ENCODE measurements around the gene AGBL4. TPM values are rescaled to one million over a fixed set of nuclear protein-coding genes. Genes with fewer than 3 reads are reported as not detected.

AGBL4 gene
- total RNA-seq, 4 donors from 2014 or later, result not detected

DNA sequence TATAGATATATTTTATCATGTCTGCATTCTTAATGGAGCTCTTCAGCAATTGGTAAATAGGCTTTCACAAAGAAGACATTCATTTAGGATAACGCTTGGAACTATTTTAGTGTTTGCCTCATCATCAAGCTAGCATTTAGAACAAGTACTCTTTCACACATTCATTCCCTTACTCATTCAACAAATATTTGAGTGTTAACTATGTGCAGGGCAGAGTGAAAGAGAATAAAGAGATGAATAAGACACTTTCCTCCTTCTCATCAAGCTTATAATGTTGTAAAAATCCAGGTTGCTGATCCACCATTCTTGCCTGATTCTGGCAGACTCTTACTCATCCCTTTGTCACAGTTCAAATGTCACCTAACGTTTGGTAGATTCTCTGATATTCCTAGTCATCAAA lies 860.7 kb downstream of the AGBL4 start:
- Histone ChIP-seq H3K36me3 (no peaks in the 10 kb centered on the region), H3K4me3 (no peak overlapping the region), H3K9me3 (no peaks in the 10 kb centered on the region), H3K27ac (no peak overlapping the region), H3K4me1 (no peaks in the 10 kb centered on the region), H3K27me3 (no peaks in the 10 kb centered on the region)
- ATAC-seq (no peak), DNase-seq (no peak)
- no peak for TF ChIP-seq POLR2A (IDR thresholded peaks at IDR 0.05)
- TF ChIP-seq, protein P1, sequence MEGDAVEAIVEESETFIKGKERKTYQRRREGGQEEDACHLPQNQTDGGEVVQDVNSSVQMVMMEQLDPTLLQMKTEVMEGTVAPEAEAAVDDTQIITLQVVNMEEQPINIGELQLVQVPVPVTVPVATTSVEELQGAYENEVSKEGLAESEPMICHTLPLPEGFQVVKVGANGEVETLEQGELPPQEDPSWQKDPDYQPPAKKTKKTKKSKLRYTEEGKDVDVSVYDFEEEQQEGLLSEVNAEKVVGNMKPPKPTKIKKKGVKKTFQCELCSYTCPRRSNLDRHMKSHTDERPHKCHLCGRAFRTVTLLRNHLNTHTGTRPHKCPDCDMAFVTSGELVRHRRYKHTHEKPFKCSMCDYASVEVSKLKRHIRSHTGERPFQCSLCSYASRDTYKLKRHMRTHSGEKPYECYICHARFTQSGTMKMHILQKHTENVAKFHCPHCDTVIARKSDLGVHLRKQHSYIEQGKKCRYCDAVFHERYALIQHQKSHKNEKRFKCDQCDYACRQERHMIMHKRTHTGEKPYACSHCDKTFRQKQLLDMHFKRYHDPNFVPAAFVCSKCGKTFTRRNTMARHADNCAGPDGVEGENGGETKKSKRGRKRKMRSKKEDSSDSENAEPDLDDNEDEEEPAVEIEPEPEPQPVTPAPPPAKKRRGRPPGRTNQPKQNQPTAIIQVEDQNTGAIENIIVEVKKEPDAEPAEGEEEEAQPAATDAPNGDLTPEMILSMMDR (IDR thresholded peaks at IDR 0.05 in 4 of 5, conservative IDR thresholded peaks at IDR 0.05 in 1 of 5), result no peak
- in situ Hi-C loops (cut with MboI; ENCODE audit: low sequenced_read_pairs in 4 of 4) (no loop called here), intact Hi-C loops (cut with DNase I; ENCODE audit: low total_unique reads) (no loop called here)

DNA sequence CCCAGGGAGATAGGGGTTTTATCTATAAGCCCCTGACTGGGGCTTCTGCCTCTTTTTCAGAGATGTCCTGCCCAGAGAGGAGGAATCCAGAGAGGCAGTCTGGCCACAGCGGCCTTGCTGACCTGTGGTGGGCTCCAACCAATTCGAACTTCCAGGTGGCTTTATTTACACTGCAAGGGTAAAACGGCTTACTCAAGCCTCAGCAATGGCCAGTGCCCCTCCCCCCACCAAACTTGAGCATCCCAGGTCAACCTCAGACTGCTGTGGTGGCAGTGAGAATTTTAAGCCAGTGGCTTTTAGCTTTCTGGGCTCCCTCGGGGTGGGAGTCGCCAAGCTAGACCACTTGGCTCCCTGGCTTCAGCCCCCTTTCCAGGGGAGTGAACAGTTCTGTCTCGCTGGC lies 863.1 kb downstream of the AGBL4 start:
- Histone ChIP-seq H3K9me3 (no peaks in the 10 kb centered on the region), H3K27me3 (no peaks in the 10 kb centered on the region), H3K4me1 (no peaks in the 10 kb centered on the region), H3K27ac (no peak overlapping the region), H3K36me3 (no peaks in the 10 kb centered on the region), H3K4me3 (no peak overlapping the region)
- DNase-seq (no peak), ATAC-seq (no peak)
- TF ChIP-seq, protein P1 (IDR thresholded peaks at IDR 0.05 in 4 of 5, conservative IDR thresholded peaks at IDR 0.05 in 1 of 5), result no peak
- no peak for TF ChIP-seq POLR2A (IDR thresholded peaks at IDR 0.05)
- intact Hi-C loops (cut with DNase I; ENCODE audit: low total_unique reads) (no loop called here), in situ Hi-C loops (cut with MboI; ENCODE audit: low sequenced_read_pairs in 4 of 4) (no loop called here)

DNA sequence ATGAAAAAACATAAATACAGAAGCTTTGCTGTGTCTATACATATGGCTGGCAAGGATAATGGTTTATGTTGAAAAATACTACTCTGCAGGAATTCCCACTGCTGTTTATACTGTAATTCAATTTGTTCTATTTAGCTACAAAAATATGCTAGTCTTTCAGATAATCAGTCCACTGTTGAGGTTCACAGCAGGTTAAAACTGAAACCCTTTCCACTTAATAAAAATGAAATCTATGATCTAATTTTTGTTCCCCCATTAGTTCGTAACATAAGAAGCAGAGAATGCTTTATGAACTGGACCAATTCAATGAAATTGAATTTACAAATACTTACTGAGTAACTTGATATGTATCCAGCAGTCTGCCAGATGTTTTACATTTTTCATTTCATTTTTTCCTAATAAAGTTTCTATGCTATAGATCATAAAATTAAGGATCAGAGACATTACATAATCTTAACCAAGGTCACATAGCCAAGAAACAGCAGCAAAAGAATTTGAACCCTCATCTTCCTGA lies 887.0 kb downstream of the AGBL4 start:
- no peak for TF ChIP-seq POLR2A (IDR thresholded peaks at IDR 0.05)
- TF ChIP-seq, protein P1 (IDR thresholded peaks at IDR 0.05 in 4 of 5, conservative IDR thresholded peaks at IDR 0.05 in 1 of 5), result no peak
- Histone ChIP-seq H3K36me3 (no peaks in the 10 kb centered on the region), H3K4me1 (no peaks in the 10 kb centered on the region), H3K27me3 (no peaks in the 10 kb centered on the region), H3K4me3 (no peak overlapping the region), H3K9me3 (no peaks in the 10 kb centered on the region), H3K27ac (no peak overlapping the region)
- in situ Hi-C loops (cut with MboI; ENCODE audit: low sequenced_read_pairs in 4 of 4) (no loop called here), intact Hi-C loops (cut with DNase I; ENCODE audit: low total_unique reads) (no loop called here)
- DNase-seq (no peak), ATAC-seq (no peak)

DNA sequence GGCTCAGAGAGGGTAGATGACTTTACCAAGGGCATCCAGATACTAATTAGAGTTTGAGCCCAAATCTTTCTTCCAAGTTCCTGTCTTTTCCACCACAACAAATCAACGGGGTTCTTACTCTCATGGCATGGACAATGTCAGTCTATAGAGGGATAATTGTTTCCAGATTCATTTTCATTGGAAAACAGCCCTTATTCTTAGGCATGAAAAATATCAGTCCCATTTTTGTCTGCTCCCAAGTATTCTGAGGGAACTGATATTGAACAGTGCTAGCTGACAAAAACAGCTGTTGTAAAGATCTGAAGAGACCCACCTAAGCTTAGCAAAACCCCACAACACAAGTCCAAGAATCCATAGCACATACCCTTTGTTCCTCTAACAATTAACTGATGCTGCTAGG lies 898.0 kb downstream of the AGBL4 start:
- H3K4me1 ChIP-seq, result no peaks in the 10 kb centered on the region
- DNase-seq (no peak), ATAC-seq (no peak)
- no peak overlapping the region for H3K4me3 ChIP-seq
- intact Hi-C loops (cut with DNase I; ENCODE audit: low total_unique reads) (no loop called here), in situ Hi-C loops (cut with MboI; ENCODE audit: low sequenced_read_pairs in 4 of 4) (no loop called here)
- TF ChIP-seq, protein P1 (IDR thresholded peaks at IDR 0.05 in 4 of 5, conservative IDR thresholded peaks at IDR 0.05 in 1 of 5), result no peak
- TF ChIP-seq POLR2A (IDR thresholded peaks at IDR 0.05), result no peak
- no peaks in the 10 kb centered on the region for H3K27me3 ChIP-seq
- H3K36me3 ChIP-seq, result no peaks in the 10 kb centered on the region
- H3K27ac ChIP-seq, result no peak overlapping the region
- no peaks in the 10 kb centered on the region for H3K9me3 ChIP-seq

DNA sequence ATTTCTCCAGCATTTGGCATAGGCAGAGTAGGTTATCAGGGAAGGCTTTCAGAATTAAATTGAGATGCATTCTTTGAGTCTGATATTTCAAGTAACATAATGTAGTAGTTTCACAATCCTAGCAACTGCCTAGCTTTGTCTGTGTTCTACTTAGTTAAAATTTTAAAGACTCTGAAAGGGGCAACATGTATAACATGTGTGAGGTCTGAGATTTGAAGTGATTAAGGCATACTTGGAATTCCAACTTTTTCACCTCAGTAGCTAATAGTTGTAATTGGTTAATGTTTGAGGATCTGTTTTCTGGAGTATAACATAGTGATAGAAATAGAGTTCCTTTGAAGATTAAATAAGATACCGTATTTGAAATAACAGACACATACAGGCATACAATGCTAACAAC lies 911.8 kb downstream of the AGBL4 start:
- TF ChIP-seq, protein P1 (IDR thresholded peaks at IDR 0.05 in 4 of 5, conservative IDR thresholded peaks at IDR 0.05 in 1 of 5), result no peak
- no peak overlapping the region for H3K4me3 ChIP-seq
- no peaks in the 10 kb centered on the region for H3K4me1 ChIP-seq
- no peak overlapping the region for H3K27ac ChIP-seq
- ATAC-seq (no peak), DNase-seq (no peak)
- H3K36me3 ChIP-seq, result no peaks in the 10 kb centered on the region
- in situ Hi-C loops (cut with MboI; ENCODE audit: low sequenced_read_pairs in 4 of 4), result no loop called here
- no peaks in the 10 kb centered on the region for H3K27me3 ChIP-seq
- intact Hi-C loops (cut with DNase I; ENCODE audit: low total_unique reads), result no loop called here
- no peaks in the 10 kb centered on the region for H3K9me3 ChIP-seq
